Activated CD8-positive, alpha-beta memory T cell treated with anti-CD3 and anti-CD28 coated beads, Interleukin-2, amount 50 U/mL, for 1 hour (primary cell): ENCODE results near the gene MRPL52.
A peak's percentile ranks its signal among the peaks of the same experiment; 100 is the strongest.
"Not testable (repeated sequence)": the region's sequence is repeated elsewhere in the genome, so short reads cannot be mapped to it uniquely, and the experiment has no call there.

Experiments
- DNase-seq: peaks from one replicate; pipeline ENCODE4 v3.0.0-alpha.2; 2020; ENCODE audit errors: extremely low read depth

Gene MRPL52

GRCh38 chr14:22808388-22809209, 21.1 kb upstream of the MRPL52 start:
- DNase-seq: no peak

GRCh38 chr14:22811722-22812121, 18.0 kb upstream of the MRPL52 start:
- DNase-seq: no peak

GRCh38 chr14:22812744-22813143, 16.9 kb upstream of the MRPL52 start:
- no peak for DNase-seq

- DNase-seq: no peak
These were observed 16.5 kb upstream of the MRPL52 start for GRCh38 chr14:22813145-22813544.

- no peak for DNase-seq
These were observed 15.3 kb upstream of the MRPL52 start for GRCh38 chr14:22814373-22814772.

- DNase-seq: no peak
These were observed 14.6 kb upstream of the MRPL52 start, which contains the start of gene SLC7A7 for GRCh38 chr14:22814941-22815713. Gene SLC7A7 (minus strand): TSS chr14:22815435. CDS start chr14:22813398, 2,037 bp downstream.

GRCh38 chr14:22819151-22819988, 10.3 kb upstream of the MRPL52 start:
- DNase-seq: no peak

GRCh38 chr14:22820731-22821130, 9.0 kb upstream of the MRPL52 start:
- no peak for DNase-seq

- no peak for DNase-seq
These were observed 8.3 kb upstream of the MRPL52 start for GRCh38 chr14:22821193-22822015.

- DNase-seq: no peak
These were observed 7.6 kb upstream of the MRPL52 start for GRCh38 chr14:22822016-22822570.

- peak; percentile 37 for DNase-seq
These were observed 7.1 kb upstream of the MRPL52 start for GRCh38 chr14:22822571-22823098.

GRCh38 chr14:22824711-22825359, 4.9 kb upstream of the MRPL52 start:
- no peak for DNase-seq

- DNase-seq: not testable (repeated sequence)
These were observed 519 bp upstream of the MRPL52 start for GRCh38 chr14:22829076-22829660.

GRCh38 chr14:22830443-22831010, 840 bp downstream of the MRPL52 start:
- DNase-seq: no peak

- no peak for DNase-seq
These were observed 5.8 kb downstream of the MRPL52 start for GRCh38 chr14:22835505-22835904.

GRCh38 chr14:22836301-22837113, 6.8 kb downstream of the MRPL52 start, which contains the start of gene MMP14:
Gene MMP14 (plus strand): TSS chr14:22836585. CDS start chr14:22836818, 233 bp downstream.
- no peak for DNase-seq

- DNase-seq: no peak
These were observed 7.5 kb downstream of the MRPL52 start for GRCh38 chr14:22837114-22837749.
